GM19452 (cell line): ENCODE measurements around the gene FMO1.
"Not testable (repeated sequence)": the region's sequence is repeated elsewhere in the genome, so short reads cannot be mapped to it uniquely, and the experiment has no call there.

Source experiments
- ATAC-seq: cut with Tn5 transposase; IDR thresholded peaks from one replicate; pipeline ENCODE4 v1.9.1; 2021; ENCODE audit not compliant: unreplicated experiment

FMO1 gene

GRCh38 chr1:171248302-171248701 is at the start of gene FMO1:
Gene FMO1, plus strand, starts transcription at chr1:171248494. Its CDS starts 9,594 bp downstream, at chr1:171258088.
- no peak for ATAC-seq

GRCh38 chr1:171204296-171204695 is 44.0 kb upstream of the FMO1 start:
- no peak for ATAC-seq

- ATAC-seq: no peak
Measured at GRCh38 chr1:171206204-171206977, 41.9 kb upstream of the FMO1 start.

GRCh38 chr1:171206978-171207355 is 41.3 kb upstream of the FMO1 start:
- no peak for ATAC-seq

GRCh38 chr1:171207377-171207776 is 40.9 kb upstream of the FMO1 start:
- no peak for ATAC-seq

GRCh38 chr1:171210355-171210754 is 37.9 kb upstream of the FMO1 start:
- no peak for ATAC-seq

- ATAC-seq: no peak
Measured at GRCh38 chr1:171212607-171213351, 35.5 kb upstream of the FMO1 start.

GRCh38 chr1:171213559-171214454 is 34.5 kb upstream of the FMO1 start:
- no peak for ATAC-seq

- no peak for ATAC-seq
Measured at GRCh38 chr1:171217658-171218443, 30.4 kb upstream of the FMO1 start.

- no peak for ATAC-seq
Measured at GRCh38 chr1:171218661-171219060, 29.6 kb upstream of the FMO1 start.

GRCh38 chr1:171219346-171220080 is 28.8 kb upstream of the FMO1 start:
- ATAC-seq: no peak

- ATAC-seq: no peak
Measured at GRCh38 chr1:171220081-171220420, 28.2 kb upstream of the FMO1 start.

GRCh38 chr1:171220581-171221054 is 27.7 kb upstream of the FMO1 start:
- no peak for ATAC-seq

GRCh38 chr1:171221665-171222591 is 26.4 kb upstream of the FMO1 start:
- ATAC-seq: no peak

- ATAC-seq: no peak
Measured at GRCh38 chr1:171222936-171223335, 25.4 kb upstream of the FMO1 start.

GRCh38 chr1:171224257-171224656 is 24.0 kb upstream of the FMO1 start:
- not testable (repeated sequence) for ATAC-seq

GRCh38 chr1:171226747-171227370 is 21.4 kb upstream of the FMO1 start:
- peak; percentile 83 for ATAC-seq

GRCh38 chr1:171231326-171231725 is 17.0 kb upstream of the FMO1 start:
- ATAC-seq: no peak
